Neural cell (in vitro differentiated cells): ENCODE measurements around the gene PTCH2.

Experiments used
- CTCF ChIP-seq: fragments of 450-650 bp; IDR thresholded peaks from 2 replicates; pipeline ENCODE4 v1.5.1; 2014; ENCODE audit warnings: antibody characterized with exemption, mild to moderate bottlenecking, moderate library complexity; ENCODE audit not compliant: poor library complexity, severe bottlenecking
- EZH2 ChIP-seq: fragments of 200-600, 300-800 bp; shearing (Covaris generic), sonication (generic); IDR thresholded peaks from 2 replicates; pipeline ENCODE4 v1.6.1; 2014; ENCODE audit warnings: antibody characterized with exemption, low read length, borderline replicate concordance, mild to moderate bottlenecking; ENCODE audit not compliant: insufficient read depth, poor library complexity, severe bottlenecking
- MXI1 ChIP-seq: fragments of 450-650 bp; conservative IDR thresholded peaks from 2 replicates; pipeline ENCODE4 v1.6.1; 2014; ENCODE audit warnings: antibody characterized with exemption, mild to moderate bottlenecking; ENCODE audit not compliant: poor library complexity, severe bottlenecking
- POLR2AphosphoS5 ChIP-seq: IDR thresholded peaks from 2 replicates; pipeline ENCODE4 v1.6.1; 2012
- RAD21 ChIP-seq: fragments of 450-650 bp; conservative IDR thresholded peaks from 2 replicates; pipeline ENCODE4 v1.6.1; 2014; ENCODE audit warnings: antibody characterized with exemption, mild to moderate bottlenecking, moderate library complexity
- REST ChIP-seq: IDR thresholded peaks from 2 replicates; pipeline ENCODE4 v1.6.1; 2012; ENCODE audit warnings: borderline replicate concordance
- SMC3 ChIP-seq: fragments of 450-650 bp; conservative IDR thresholded peaks from 2 replicates; pipeline ENCODE4 v1.6.1; 2014; ENCODE audit warnings: antibody characterized with exemption, mild to moderate bottlenecking, moderate library complexity; ENCODE audit not compliant: poor library complexity
- TAF1 ChIP-seq: IDR thresholded peaks from 2 replicates; pipeline ENCODE4 v1.6.1; 2012; ENCODE audit warnings: low read depth

GRCh38 chr1:44874155-44874554 is 31.1 kb upstream of the PTCH2 start:
- no peak for TF ChIP-seq CTCF
- TF ChIP-seq TAF1 = no peak
- TF ChIP-seq MXI1 = no peak
- TF ChIP-seq POLR2AphosphoS5 = no peak
- TF ChIP-seq EZH2 = no peak
- no peak for TF ChIP-seq SMC3
- TF ChIP-seq RAD21 = no peak
- no peak for TF ChIP-seq REST
